Vein endothelial cell (primary cell): Measurements from ENCODE around the gene CD74. TPM values are rescaled to one million over a fixed set of nuclear protein-coding genes. Genes with fewer than 3 reads are reported as not detected.

Experiments
- total RNA-seq: library from RNA; depleted of rRNA; stranded (reverse); fragments of >200 nt; gene quantifications from 2 replicates; pipeline ENCODE4 v1.2.3, GENCODE V29; 2012

CD74 gene
- total RNA-seq, result 0.98 and 1.7 TPM in 2 replicates

GRCh38 chr5:150412319-150413175 lies at the start of gene CD74:
TSS of gene CD74 (minus strand) at chr5:150412910. CDS start at chr5:150412749, 161 bp downstream.

GRCh38 chr5:150449517-150450339 lies 37.0 kb upstream of the CD74 start, which contains the start of gene RPS14:
TSS of gene RPS14 (minus strand) at chr5:150449739. CDS start at chr5:150447733, 2,006 bp downstream.

GRCh38 chr5:150357326-150358260 lies 55.1 kb downstream of the CD74 start, which contains the start of gene TCOF1:
TSS of gene TCOF1 (plus strand) at chr5:150357697. CDS start at chr5:150357747, 50 bp downstream.

Other genes with a start within 250 kb of the CD74 start
- gene CDX1, start 246.1 kb downstream of the CD74 start, total RNA-seq, result not detected in 2 replicates
- gene SLC6A7, start 222.8 kb downstream of the CD74 start, total RNA-seq, result not detected in 2 replicates
- not detected in 2 replicates for gene CAMK2A, start 123.1 kb downstream of the CD74 start, total RNA-seq
- gene ARSI, start 110.0 kb downstream of the CD74 start, total RNA-seq, result under 0.01 and 0.19 TPM in 2 replicates
- 24.8 and 28.1 TPM in 2 replicates for gene TCOF1, start 55.2 kb downstream of the CD74 start, total RNA-seq
- gene RPS14, start 36.8 kb upstream of the CD74 start, total RNA-seq, result 2,576 and 2,669 TPM in 2 replicates
- 77.1 and 124 TPM in 2 replicates for gene NDST1, start 95.2 kb upstream of the CD74 start, total RNA-seq
- gene SYNPO, start 227.8 kb upstream of the CD74 start, total RNA-seq, result 23.9 and 37.9 TPM in 2 replicates
- under 0.01 and 1.1 TPM in 2 replicates for gene MYOZ3, start 248.3 kb upstream of the CD74 start, total RNA-seq